Pancreas (tissue), 10 donors: ENCODE measurements around the gene CCL13. TPM values are rescaled to one million over a fixed set of nuclear protein-coding genes. Genes with fewer than 3 reads are reported as not detected.

ENCODE experiments used
- ATAC-seq, 4 donors: fragments of 200-7000 bp; cut with Tn5 transposase; one replicate each; pipeline versions ENCODE4 v1.8.0 to v1.9.1; 2020; ENCODE audit warnings: mild to moderate bottlenecking in 4 of 4, moderate library complexity in 4 of 4
- DNase-seq, 6 donors: peaks; one replicate each; pipeline ENCODE4 v3.0.0-alpha.2; 2020
- FAIRE-seq: peaks from 2 replicates; lab custom pipeline; 2012; peaks lifted over from hg19 to GRCh38; lab: Jason Lieb, UNC
- H3K27ac ChIP-seq, 4 donors: fragments of 200-600 bp; sonication (generic); 1 replicate in 3 of 4; 2 replicates in 1 of 4; pipeline versions ENCODE4 v1.5.0 to v1.8.0; 2020
- H3K27me3 ChIP-seq, 4 donors: fragments of 200-600 bp; one replicate each; pipeline ENCODE4 v1.8.0; 2021
- H3K36me3 ChIP-seq, 3 donors: fragments of 200-600 bp; sonication (generic) in 1 of 3; one replicate each; pipeline versions ENCODE4 v1.5.0 to v1.8.0; 2020 to 2021
- H3K4me1 ChIP-seq, 3 donors: fragments of 200-600 bp; one replicate each; pipeline ENCODE4 v1.8.0; 2021
- H3K4me3 ChIP-seq, 4 donors: fragments of 200-600 bp; sonication (generic) in 2 of 4; one replicate each; pipeline versions ENCODE4 v1.5.0 to v1.8.0; 2020 to 2021
- H3K9me3 ChIP-seq, 4 donors: fragments of 200-600 bp; one replicate each; pipeline ENCODE4 v1.8.0; 2021
- WGBS, 2 donors: extraction: QIAGEN DNeasy Blood & Tissue Kit; methylation state at CpG; one replicate each; pipeline ENCODE4 v1.1.7; 2013; 5-methylcytosine and 5-hydroxymethylcytosine counted together
- intact Hi-C, 3 donors: fragments of 100-400 bp; cut with DNase I; formaldehyde crosslinking; loops; one replicate each; pipeline versions ENCODE4 v1.11.1 to v1.14.2; 2022
- polyA plus RNA-seq, 2 donors: library from polyadenylated mRNA; stranded (reverse); fragments of 200-250 nt; gene quantifications; one replicate each; pipeline ENCODE4 v1.2.3, GENCODE V29; 2013
- total RNA-seq, 6 donors: library from RNA; stranded (reverse); fragmentation: NEBNext Ultra II Directional in 4 of 6; extraction: Animal tissue kit (Norgen Biotek cat#: 25700) in 4 of 6; gene quantifications; one replicate each; pipeline versions ENCODE4 v1.2.1 to v1.2.4, GENCODE V29; 2021 to 2023
- TF ChIP-seq, protein P1 (sequence below), 4 donors: fragments of 200-600 bp; sonication (generic) in 3 of 4; IDR thresholded peaks; one replicate each; pipeline versions ENCODE4 v1.5.0 to v1.8.0; 2021; ENCODE audit warnings: antibody characterized with exemption in 4 of 4
- donor health status: healthy with polysubstance abuse.
- donor health status: DM: no; HTN: no; CAD: no; lungs with moderate emphysema.
- donor health status: DM: no; HTN: no; CAD: no.
- donor health status: control.
- donor health status: control.
- donor health status: Bipolar disorder and iron deficiency.
- donor health status: DM: yes; HTN: yes; CAD: no.
- donor health status: DM: no; HTN: no; CAD: no.
- donor health status: DM: no; HTN: no; CAD: no.
- donor health status: DM: yes; HTN: yes; CAD: no.

Gene CCL13
- total and polyA plus RNA-seq, 8 donors, result 0.31 to 1.2 (median 0.84) TPM; not detected in 3

DNA sequence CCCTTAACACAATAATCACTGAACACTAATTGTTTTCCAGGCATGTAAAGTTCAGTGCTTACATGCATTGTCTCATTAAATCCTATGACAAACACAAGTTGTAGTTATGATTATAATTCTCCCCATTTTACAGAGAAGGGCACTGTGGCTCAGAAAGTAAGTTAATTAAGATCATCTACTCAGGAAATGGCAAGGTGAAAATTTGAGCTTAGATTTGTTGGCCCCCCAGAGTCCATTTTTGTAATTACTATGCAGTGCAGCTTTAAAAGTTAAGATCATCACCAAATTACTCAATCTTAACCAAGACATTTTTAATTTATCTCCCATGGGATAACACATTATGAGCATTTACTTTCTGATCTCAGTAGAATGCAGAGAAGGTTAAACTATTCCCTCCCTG lies 41.0 kb downstream of the CCL13 start:
- FAIRE-seq (no peak), ATAC-seq (no peak), DNase-seq (no peak)
- TF ChIP-seq, protein P1, sequence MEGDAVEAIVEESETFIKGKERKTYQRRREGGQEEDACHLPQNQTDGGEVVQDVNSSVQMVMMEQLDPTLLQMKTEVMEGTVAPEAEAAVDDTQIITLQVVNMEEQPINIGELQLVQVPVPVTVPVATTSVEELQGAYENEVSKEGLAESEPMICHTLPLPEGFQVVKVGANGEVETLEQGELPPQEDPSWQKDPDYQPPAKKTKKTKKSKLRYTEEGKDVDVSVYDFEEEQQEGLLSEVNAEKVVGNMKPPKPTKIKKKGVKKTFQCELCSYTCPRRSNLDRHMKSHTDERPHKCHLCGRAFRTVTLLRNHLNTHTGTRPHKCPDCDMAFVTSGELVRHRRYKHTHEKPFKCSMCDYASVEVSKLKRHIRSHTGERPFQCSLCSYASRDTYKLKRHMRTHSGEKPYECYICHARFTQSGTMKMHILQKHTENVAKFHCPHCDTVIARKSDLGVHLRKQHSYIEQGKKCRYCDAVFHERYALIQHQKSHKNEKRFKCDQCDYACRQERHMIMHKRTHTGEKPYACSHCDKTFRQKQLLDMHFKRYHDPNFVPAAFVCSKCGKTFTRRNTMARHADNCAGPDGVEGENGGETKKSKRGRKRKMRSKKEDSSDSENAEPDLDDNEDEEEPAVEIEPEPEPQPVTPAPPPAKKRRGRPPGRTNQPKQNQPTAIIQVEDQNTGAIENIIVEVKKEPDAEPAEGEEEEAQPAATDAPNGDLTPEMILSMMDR (IDR thresholded peaks at IDR 0.05), result no peak
- Histone ChIP-seq H3K9me3 (no peaks in the 10 kb centered on the region), H3K4me3 (no peak overlapping the region), H3K27ac (no peak overlapping the region), H3K27me3 (no peaks in the 10 kb centered on the region), H3K36me3 (no peaks in the 10 kb centered on the region), H3K4me1 (peaks cover 0 to 3% (median 0%) of the 10 kb centered on the region in 3 donors)
- intact Hi-C loops, result no loop called here

- Histone ChIP-seq H3K36me3 (no peaks in the 10 kb centered on the region), H3K9me3 (no peaks in the 10 kb centered on the region), H3K4me1 (peaks cover 0 to 3% (median 0%) of the 10 kb centered on the region in 3 donors), H3K4me3 (no peak overlapping the region), H3K27ac (no peak overlapping the region), H3K27me3 (no peaks in the 10 kb centered on the region)
- TF ChIP-seq, protein P1 (IDR thresholded peaks at IDR 0.05), result no peak
- intact Hi-C loops, result no loop called here
- DNase-seq (no peak), FAIRE-seq (no peak), ATAC-seq (peak in 2 of 4 donors; percentile 41 to 44)
- WGBS, 2 donors, result 34 to 54% methylated on average over 2 of the region's 2 CpGs
Observed at GRCh38 chr17:34398990-34399389, 42.7 kb downstream of the CCL13 start.

DNA sequence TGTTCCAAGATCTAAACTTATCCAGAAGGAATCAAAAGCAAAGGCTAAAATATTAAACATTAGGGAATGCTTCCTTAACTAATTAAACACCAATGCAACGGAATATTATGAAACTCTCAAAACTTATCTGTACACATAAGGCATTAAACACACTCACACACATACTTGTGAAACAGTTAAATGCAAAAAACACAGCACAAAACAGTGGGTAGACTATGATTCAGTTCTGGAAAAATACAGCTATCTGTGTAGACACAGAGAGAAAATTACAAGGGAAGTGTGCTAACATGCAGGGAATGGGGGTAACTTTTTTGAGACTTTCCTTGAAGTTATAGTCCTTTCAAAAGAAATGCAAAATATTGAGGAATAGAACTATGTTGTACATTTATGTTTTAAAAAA lies 43.4 kb downstream of the CCL13 start:
- FAIRE-seq (no peak), ATAC-seq (no peak), DNase-seq (no peak)
- H3K27me3 ChIP-seq, result no peaks in the 10 kb centered on the region
- no peaks in the 10 kb centered on the region for H3K9me3 ChIP-seq
- TF ChIP-seq, protein P1 (IDR thresholded peaks at IDR 0.05), result no peak
- H3K27ac ChIP-seq, result no peak overlapping the region
- 20 to 42% methylated on average over 1 of the region's 1 CpG for WGBS, 2 donors
- peaks cover 0 to 3% (median 0%) of the 10 kb centered on the region in 3 donors for H3K4me1 ChIP-seq
- intact Hi-C loops, result no loop called here
- no peak overlapping the region for H3K4me3 ChIP-seq
- H3K36me3 ChIP-seq, result no peaks in the 10 kb centered on the region

DNA sequence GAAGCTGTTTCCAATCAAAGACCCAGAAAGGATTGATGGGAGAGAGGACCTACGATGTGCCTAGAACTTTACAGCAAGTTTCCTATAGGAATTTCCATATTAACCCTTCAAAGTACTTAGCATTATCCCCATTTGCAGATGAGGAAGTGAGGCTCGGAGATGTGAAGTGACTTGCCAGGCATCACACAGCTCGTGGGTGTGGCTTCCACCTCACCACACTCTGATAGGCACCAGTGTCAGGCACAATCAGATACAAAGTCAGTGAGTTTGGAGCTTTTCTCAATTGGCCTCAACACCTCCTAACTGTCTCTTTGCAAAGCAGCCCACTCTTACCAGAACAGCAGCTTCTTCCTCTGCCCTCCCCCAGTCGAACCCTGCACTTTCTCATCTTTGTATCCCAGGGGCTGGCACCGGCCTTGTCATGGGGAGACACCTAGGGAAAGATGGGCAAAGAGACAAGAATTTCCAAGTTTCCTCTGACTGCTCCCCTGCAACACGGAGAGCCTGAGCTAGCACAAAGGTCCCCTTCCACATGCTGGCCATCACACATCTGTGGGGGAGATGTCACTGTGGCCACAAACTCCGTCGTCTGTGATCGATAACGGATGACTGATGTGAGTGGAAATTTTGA lies 44.1 kb downstream of the CCL13 start:
- FAIRE-seq (no peak), ATAC-seq (no peak), DNase-seq (no peak)
- no peaks in the 10 kb centered on the region for H3K36me3 ChIP-seq
- no peak overlapping the region for H3K27ac ChIP-seq
- H3K4me3 ChIP-seq, result no peak overlapping the region
- no peaks in the 10 kb centered on the region for H3K9me3 ChIP-seq
- 44 to 62% methylated on average over 10 of the region's 10 CpGs for WGBS, 2 donors
- H3K4me1 ChIP-seq, result peaks cover 0 to 3% (median 0%) of the 10 kb centered on the region in 3 donors
- TF ChIP-seq, protein P1 (IDR thresholded peaks at IDR 0.05), result no peak
- H3K27me3 ChIP-seq, result no peaks in the 10 kb centered on the region
- intact Hi-C loops, result no loop called here

DNA sequence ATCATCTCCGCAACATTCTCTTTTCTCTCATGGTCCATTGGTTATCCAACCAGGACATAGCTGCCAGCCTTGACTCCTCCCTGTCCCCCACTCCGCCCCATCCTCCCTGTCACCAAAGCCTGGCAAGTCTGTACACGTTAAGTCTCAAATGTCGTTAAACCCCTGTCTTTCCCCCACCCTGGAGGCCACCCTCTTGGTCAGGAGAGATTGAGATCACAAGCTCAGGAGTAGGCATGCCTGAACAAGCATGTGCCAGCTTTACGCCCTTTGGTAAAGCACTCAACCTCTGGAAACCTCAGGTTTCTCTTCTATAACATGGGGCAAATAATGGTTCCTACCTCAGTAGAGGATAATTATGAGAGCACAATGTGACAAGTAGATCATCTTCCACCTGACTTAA lies 44.9 kb downstream of the CCL13 start:
- TF ChIP-seq, protein P1 (IDR thresholded peaks at IDR 0.05), result no peak
- Histone ChIP-seq H3K36me3 (no peaks in the 10 kb centered on the region), H3K27ac (no peak overlapping the region), H3K4me3 (no peak overlapping the region), H3K4me1 (peaks cover 0 to 2% (median 0%) of the 10 kb centered on the region in 3 donors), H3K9me3 (no peaks in the 10 kb centered on the region), H3K27me3 (no peaks in the 10 kb centered on the region)
- DNase-seq, result no peak
- no peak for ATAC-seq
- intact Hi-C loops, result no loop called here
- no peak for FAIRE-seq
- 69 to 73% methylated on average over 5 of the region's 5 CpGs for WGBS, 2 donors
